HCT116 (cell line): ENCODE results near the gene THOP1. TPM values are rescaled to one million over a fixed set of nuclear protein-coding genes. Genes with fewer than 3 reads are reported as not detected.

ENCODE experiments used
- ATAC-seq: fragments of 200-7000 bp; cut with Tn5 transposase; 2 replicates; pipeline ENCODE4 v1.9.1; 2020; ENCODE audit warnings: mild to moderate bottlenecking, moderate library complexity
- BruUV-seq: library from RNA; stranded (reverse); fragments of 400-500 nt; replicated peaks from 2 replicates; lab custom pipeline; 2021; lab: Mats Ljungman, UMichigan
- CTCF ChIA-PET: fragments of 300-600 bp; sonication (Branson Sonifier 250); formaldehyde crosslinking; loops from one replicate; lab custom pipeline; 2021; ENCODE audit warnings: antibody characterized with exemption; lab: Charles Lee
- POLR2A ChIA-PET: fragments of 300-600, 350-600 bp; sonication (Branson Sonifier 250); formaldehyde crosslinking; loops from one replicate; lab custom pipeline; 2021; ENCODE audit warnings: antibody characterized with exemption; lab: Charles Lee
- RAD21 ChIA-PET, 2 experiments: fragments of 300-600 bp; sonication (Branson Sonifier 250); formaldehyde crosslinking; loops; one replicate each; lab custom pipeline; 2023; ENCODE audit warnings: low total read pairs in 2 of 2; ENCODE audit not compliant: uncharacterized antibody in 2 of 2, unreplicated experiment in 2 of 2, low non-redundant PET in 1 of 2; lab: Charles Lee
- DNase-seq: peaks from one replicate; pipeline ENCODE4 v3.0.0-alpha.2; 2010; ENCODE audit warnings: low read depth, low spot score
- H2AFZ ChIP-seq: fragments of 200-600 bp; shearing (Covaris generic), sonication (generic); 2 replicates; pipeline ENCODE4 v1.6.1; 2017; ENCODE audit warnings: low read depth, mixed run types, mixed read lengths, antibody characterized with exemption, low read length; ENCODE audit not compliant: poor library complexity, severe bottlenecking
- H3K27ac ChIP-seq: 2 replicates; pipeline ENCODE4 v1.5.1; 2012; ENCODE audit warnings: low read depth, low read length
- H3K27me3 ChIP-seq: fragments of 200-600 bp; sonication (generic); 2 replicates; pipeline ENCODE4 v1.6.1; 2016; ENCODE audit warnings: mixed run types, low read length, mixed read lengths; ENCODE audit not compliant: insufficient read depth
- H3K36me3 ChIP-seq, 2 experiments: fragments of 200-500 bp in 1 of 2; fragments of 200-600 bp in 1 of 2; sonication (Bioruptor generic) in 1 of 2; sonication (generic) in 1 of 2; 2 replicates each; pipeline versions ENCODE4 v1.5.1 to v1.6.1; 2014 to 2016; ENCODE audit warnings: low read length in 2 of 2, inconsistent platforms in 1 of 2, mixed read lengths in 1 of 2, mixed run types in 1 of 2; ENCODE audit not compliant: insufficient read depth in 2 of 2, control insufficient read depth in 1 of 2
- H3K4me1 ChIP-seq, 2 experiments: fragments of 200-600 bp in 1 of 2; sonication (generic) in 1 of 2; 2 replicates each; pipeline versions ENCODE4 v1.5.1 to v1.6.1; 2012 to 2017; ENCODE audit warnings: low read length in 2 of 2, inconsistent platforms in 1 of 2, mild to moderate bottlenecking in 1 of 2, mixed read lengths in 1 of 2, mixed run types in 1 of 2, moderate library complexity in 1 of 2; ENCODE audit not compliant: insufficient read depth in 2 of 2, control insufficient read depth in 1 of 2
- H3K4me2 ChIP-seq: fragments of 200-600 bp; sonication (generic); 2 replicates; pipeline ENCODE4 v1.6.1; 2017; ENCODE audit warnings: mixed run types, low read length, mixed read lengths
- H3K4me3 ChIP-seq, 2 experiments: fragments of 200-600 bp in 1 of 2; sonication (generic) in 1 of 2; replicated peaks in 1 of 2; 2 replicates each; pipeline ENCODE4 v1.5.1; 2011 to 2016; ENCODE audit warnings: low read length in 2 of 2, control low read depth in 1 of 2, low read depth in 1 of 2, mild to moderate bottlenecking in 1 of 2, mixed read lengths in 1 of 2, mixed run types in 1 of 2
- H3K79me2 ChIP-seq: fragments of 200-600 bp; sonication (generic); 2 replicates; pipeline ENCODE4 v1.6.1; 2017; ENCODE audit warnings: mild to moderate bottlenecking, mixed run types, low read length, moderate library complexity, mixed read lengths; ENCODE audit not compliant: insufficient read depth
- H3K9ac ChIP-seq: fragments of 200-600 bp; sonication (generic); 2 replicates; pipeline ENCODE4 v1.6.1; 2016; ENCODE audit warnings: low read length, mixed read lengths
- H3K9me2 ChIP-seq: fragments of 200-600 bp; sonication (generic), shearing (Covaris generic); 2 replicates; pipeline ENCODE4 v1.6.1; 2017; ENCODE audit warnings: mixed run types, mild to moderate bottlenecking, moderate library complexity; ENCODE audit not compliant: insufficient read depth
- H3K9me3 ChIP-seq, 2 experiments: fragments of 200-500 bp in 1 of 2; fragments of 200-600 bp in 1 of 2; sonication (Bioruptor generic) in 1 of 2; sonication (generic) in 1 of 2; 2 replicates each; pipeline ENCODE4 v1.6.1; 2014 to 2017; ENCODE audit warnings: low read length in 2 of 2, mixed read lengths in 2 of 2, inconsistent platforms in 1 of 2, low read depth in 1 of 2, mild to moderate bottlenecking in 1 of 2, mixed run types in 1 of 2, moderate library complexity in 1 of 2; ENCODE audit not compliant: control insufficient read depth in 1 of 2, insufficient read depth in 1 of 2
- H4K20me1 ChIP-seq: fragments of 200-600 bp; sonication (generic), shearing (Covaris generic); 2 replicates; pipeline ENCODE4 v1.6.1; 2017; ENCODE audit warnings: mixed run types, mild to moderate bottlenecking, moderate library complexity; ENCODE audit not compliant: insufficient read depth
- CBX3 ChIP-seq: IDR thresholded peaks from 2 replicates; pipeline ENCODE4 v1.6.1; 2012; ENCODE audit warnings: low read depth
- EGR1 ChIP-seq: IDR thresholded peaks from 2 replicates; pipeline ENCODE4 v1.6.1; 2012; ENCODE audit warnings: low read depth
- POLR2A ChIP-seq: IDR thresholded peaks from 2 replicates; pipeline ENCODE4 v1.7.0; 2011; ENCODE audit warnings: borderline replicate concordance; ENCODE audit not compliant: insufficient read depth, insufficient read length; ENCODE audit errors: extremely low read depth
- POLR2AphosphoS5 ChIP-seq: IDR thresholded peaks from 2 replicates; pipeline ENCODE4 v1.6.1; 2011; ENCODE audit warnings: mild to moderate bottlenecking, low read depth, low read length, moderate library complexity
- RAD21 ChIP-seq: IDR thresholded peaks from 2 replicates; pipeline ENCODE4 v1.6.1; 2012; ENCODE audit warnings: low read depth, mild to moderate bottlenecking
- SIN3A ChIP-seq: IDR thresholded peaks from 2 replicates; pipeline ENCODE4 v1.6.1; 2012; ENCODE audit warnings: low read depth
- SP1 ChIP-seq: IDR thresholded peaks from 2 replicates; pipeline ENCODE4 v1.6.1; 2012; ENCODE audit warnings: low read depth
- SRF ChIP-seq: IDR thresholded peaks from 2 replicates; pipeline ENCODE4 v1.6.1; 2012; ENCODE audit warnings: low read depth
- YY1 ChIP-seq: IDR thresholded peaks from 2 replicates; pipeline ENCODE4 v1.6.1; 2011; ENCODE audit warnings: low read length, low read depth, moderate library complexity, mild to moderate bottlenecking; ENCODE audit not compliant: insufficient replicate concordance; ENCODE audit errors: extremely low read depth
- ZFX ChIP-seq: fragments of 450-650 bp; IDR thresholded peaks from 2 replicates; pipeline ENCODE4 v1.6.1; 2017
- intact Hi-C: fragments of 100-400 bp; cut with micrococcal nuclease; formaldehyde crosslinking; loops from 2 replicates; pipeline ENCODE4 v1.10.0; 2022
- total RNA-seq: library from RNA; stranded (reverse); gene quantifications from one replicate; pipeline ENCODE4 v1.2.1, GENCODE V29; 2021; ENCODE audit not compliant: unreplicated experiment
- TF ChIP-seq, protein P1 (sequence below): IDR thresholded peaks from 2 replicates; pipeline ENCODE4 v1.6.1; 2012; ENCODE audit warnings: low read depth
- TF ChIP-seq, protein P2 (sequence below): IDR thresholded peaks from 2 replicates; pipeline ENCODE4 v1.6.1; 2011; ENCODE audit warnings: mild to moderate bottlenecking, low read length, moderate library complexity; ENCODE audit not compliant: insufficient replicate concordance; ENCODE audit errors: extremely low read depth
- TF ChIP-seq, protein P3 (sequence below): IDR thresholded peaks from 2 replicates; pipeline ENCODE4 v1.6.1; 2012
- TF ChIP-seq, protein P4 (sequence below), 3 experiments: fragments of 200-600 bp in 1 of 3; sonication (generic) in 1 of 3; IDR thresholded peaks in 2 of 3; conservative IDR thresholded peaks in 1 of 3; 2 replicates each; pipeline ENCODE4 v1.5.1; 2012 to 2017; ENCODE audit warnings: low read depth in 2 of 3, low read length in 2 of 3, antibody characterized with exemption in 1 of 3, borderline replicate concordance in 1 of 3, control low read depth in 1 of 3, mild to moderate bottlenecking in 1 of 3, mixed read lengths in 1 of 3, mixed run types in 1 of 3, moderate library complexity in 1 of 3; ENCODE audit not compliant: insufficient read depth in 1 of 3

Gene THOP1
- total RNA-seq, 1 experiment from 2014 or later, result 201 TPM

DNA sequence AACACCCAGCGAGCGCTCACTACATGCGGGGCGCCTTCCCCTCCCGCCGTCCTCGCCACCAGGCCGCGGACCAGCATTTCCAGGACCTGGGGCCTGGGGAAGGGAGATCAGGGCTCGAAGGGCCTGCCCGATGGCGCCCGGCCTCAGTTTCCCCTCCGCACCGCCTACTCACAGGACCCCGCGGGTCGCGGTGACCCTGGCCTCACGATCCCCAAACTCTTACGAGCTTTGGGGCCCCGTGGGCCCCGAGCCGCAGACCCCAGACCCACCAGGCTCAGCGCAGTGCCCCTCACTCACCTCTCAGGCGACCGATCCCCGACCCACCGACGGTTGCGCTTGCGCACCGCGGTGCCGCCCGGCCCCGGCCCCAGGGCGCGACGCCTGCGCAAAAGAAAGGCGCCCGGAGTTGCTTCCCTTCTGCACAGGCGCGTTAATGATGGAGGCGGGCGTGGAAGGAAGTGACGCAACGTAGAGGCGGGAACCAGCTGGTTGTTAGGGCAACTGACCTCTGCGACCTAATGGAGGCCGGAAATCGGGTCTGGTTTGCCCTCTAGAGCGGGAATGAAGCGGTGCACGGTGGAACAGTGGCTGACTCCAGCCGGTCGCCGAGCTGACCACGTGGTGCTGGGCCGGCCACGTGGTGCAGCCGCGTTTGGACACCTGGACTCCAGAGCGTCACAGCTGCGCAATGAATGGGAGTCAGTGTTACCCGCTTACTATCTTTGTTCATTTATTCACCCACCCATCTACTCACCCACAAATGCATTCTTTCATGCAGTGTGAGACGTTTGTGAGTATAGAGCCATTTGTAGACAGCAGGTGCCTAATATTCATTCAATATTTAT, 2.1 kb upstream of the THOP1 start, which contains the start of gene SGTA:
Gene SGTA, minus strand, starts transcription at position 338 of the 845 bp plus-strand sequence. CDS start 14,205 bp downstream, outside the sequence.
- intact Hi-C loops, result no loop called here
- H3K9me3 ChIP-seq, result no peaks in the 10 kb centered on the region
- H3K27me3 ChIP-seq, result no peaks in the 10 kb centered on the region
- peaks cover 26 to 42% of the 10 kb centered on the region in 2 experiments for H3K4me1 ChIP-seq
- CTCF ChIA-PET, result interaction anchor here (0.6 to 1.1 kb wide), 3 partner anchors 34 to 346 kb away, joined by 3 to 6 read pairs (median 3); no protein-coding TSS in a partner anchor
- H3K79me2 ChIP-seq, result peaks cover 79% of the 10 kb centered on the region
- H3K4me3 ChIP-seq, result peak within 1 kb of the TSS; percentile 84 to 99
- RAD21 ChIA-PET, result no interaction called here
- ATAC-seq, result peak; percentile 80
- H3K36me3 ChIP-seq, result peaks cover 0 to 19% of the 10 kb centered on the region in 2 experiments; a peak in 1 of 4 replicates
- peak within 1 kb of the TSS; percentile 99 for H3K9ac ChIP-seq
- peak within 1 kb of the TSS; percentile 87 for H3K27ac ChIP-seq
- H2AFZ ChIP-seq, result no peak within 1 kb of the TSS
- BruUV-seq, result no TSS peak
- H4K20me1 ChIP-seq, result peaks cover 6% of the 10 kb centered on the region; the same call in 1 of the 2 replicates
- TF ChIP-seq, protein P1, sequence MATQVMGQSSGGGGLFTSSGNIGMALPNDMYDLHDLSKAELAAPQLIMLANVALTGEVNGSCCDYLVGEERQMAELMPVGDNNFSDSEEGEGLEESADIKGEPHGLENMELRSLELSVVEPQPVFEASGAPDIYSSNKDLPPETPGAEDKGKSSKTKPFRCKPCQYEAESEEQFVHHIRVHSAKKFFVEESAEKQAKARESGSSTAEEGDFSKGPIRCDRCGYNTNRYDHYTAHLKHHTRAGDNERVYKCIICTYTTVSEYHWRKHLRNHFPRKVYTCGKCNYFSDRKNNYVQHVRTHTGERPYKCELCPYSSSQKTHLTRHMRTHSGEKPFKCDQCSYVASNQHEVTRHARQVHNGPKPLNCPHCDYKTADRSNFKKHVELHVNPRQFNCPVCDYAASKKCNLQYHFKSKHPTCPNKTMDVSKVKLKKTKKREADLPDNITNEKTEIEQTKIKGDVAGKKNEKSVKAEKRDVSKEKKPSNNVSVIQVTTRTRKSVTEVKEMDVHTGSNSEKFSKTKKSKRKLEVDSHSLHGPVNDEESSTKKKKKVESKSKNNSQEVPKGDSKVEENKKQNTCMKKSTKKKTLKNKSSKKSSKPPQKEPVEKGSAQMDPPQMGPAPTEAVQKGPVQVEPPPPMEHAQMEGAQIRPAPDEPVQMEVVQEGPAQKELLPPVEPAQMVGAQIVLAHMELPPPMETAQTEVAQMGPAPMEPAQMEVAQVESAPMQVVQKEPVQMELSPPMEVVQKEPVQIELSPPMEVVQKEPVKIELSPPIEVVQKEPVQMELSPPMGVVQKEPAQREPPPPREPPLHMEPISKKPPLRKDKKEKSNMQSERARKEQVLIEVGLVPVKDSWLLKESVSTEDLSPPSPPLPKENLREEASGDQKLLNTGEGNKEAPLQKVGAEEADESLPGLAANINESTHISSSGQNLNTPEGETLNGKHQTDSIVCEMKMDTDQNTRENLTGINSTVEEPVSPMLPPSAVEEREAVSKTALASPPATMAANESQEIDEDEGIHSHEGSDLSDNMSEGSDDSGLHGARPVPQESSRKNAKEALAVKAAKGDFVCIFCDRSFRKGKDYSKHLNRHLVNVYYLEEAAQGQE, result no peak
- TF ChIP-seq SP1 (peak; percentile 61; the same call in 1 of the 2 replicates), POLR2A (peak; percentile 59), CBX3 (peak; percentile 95), POLR2AphosphoS5 (peak; percentile 86), ZFX (peak; percentile 57; the same call in 1 of the 2 replicates), EGR1 (no peak), SRF (peak; percentile 71; the same call in 1 of the 2 replicates), RAD21 (no peak), SIN3A (peak; percentile 41; the same call in 1 of the 2 replicates), YY1 (peak; percentile 90)
- TF ChIP-seq, protein P2, sequence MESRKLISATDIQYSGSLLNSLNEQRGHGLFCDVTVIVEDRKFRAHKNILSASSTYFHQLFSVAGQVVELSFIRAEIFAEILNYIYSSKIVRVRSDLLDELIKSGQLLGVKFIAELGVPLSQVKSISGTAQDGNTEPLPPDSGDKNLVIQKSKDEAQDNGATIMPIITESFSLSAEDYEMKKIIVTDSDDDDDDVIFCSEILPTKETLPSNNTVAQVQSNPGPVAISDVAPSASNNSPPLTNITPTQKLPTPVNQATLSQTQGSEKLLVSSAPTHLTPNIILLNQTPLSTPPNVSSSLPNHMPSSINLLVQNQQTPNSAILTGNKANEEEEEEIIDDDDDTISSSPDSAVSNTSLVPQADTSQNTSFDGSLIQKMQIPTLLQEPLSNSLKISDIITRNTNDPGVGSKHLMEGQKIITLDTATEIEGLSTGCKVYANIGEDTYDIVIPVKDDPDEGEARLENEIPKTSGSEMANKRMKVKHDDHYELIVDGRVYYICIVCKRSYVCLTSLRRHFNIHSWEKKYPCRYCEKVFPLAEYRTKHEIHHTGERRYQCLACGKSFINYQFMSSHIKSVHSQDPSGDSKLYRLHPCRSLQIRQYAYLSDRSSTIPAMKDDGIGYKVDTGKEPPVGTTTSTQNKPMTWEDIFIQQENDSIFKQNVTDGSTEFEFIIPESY, result peak; percentile 36
- TF ChIP-seq, protein P3, sequence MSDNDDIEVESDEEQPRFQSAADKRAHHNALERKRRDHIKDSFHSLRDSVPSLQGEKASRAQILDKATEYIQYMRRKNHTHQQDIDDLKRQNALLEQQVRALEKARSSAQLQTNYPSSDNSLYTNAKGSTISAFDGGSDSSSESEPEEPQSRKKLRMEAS, result peak; percentile 100
- TF ChIP-seq, protein P4, sequence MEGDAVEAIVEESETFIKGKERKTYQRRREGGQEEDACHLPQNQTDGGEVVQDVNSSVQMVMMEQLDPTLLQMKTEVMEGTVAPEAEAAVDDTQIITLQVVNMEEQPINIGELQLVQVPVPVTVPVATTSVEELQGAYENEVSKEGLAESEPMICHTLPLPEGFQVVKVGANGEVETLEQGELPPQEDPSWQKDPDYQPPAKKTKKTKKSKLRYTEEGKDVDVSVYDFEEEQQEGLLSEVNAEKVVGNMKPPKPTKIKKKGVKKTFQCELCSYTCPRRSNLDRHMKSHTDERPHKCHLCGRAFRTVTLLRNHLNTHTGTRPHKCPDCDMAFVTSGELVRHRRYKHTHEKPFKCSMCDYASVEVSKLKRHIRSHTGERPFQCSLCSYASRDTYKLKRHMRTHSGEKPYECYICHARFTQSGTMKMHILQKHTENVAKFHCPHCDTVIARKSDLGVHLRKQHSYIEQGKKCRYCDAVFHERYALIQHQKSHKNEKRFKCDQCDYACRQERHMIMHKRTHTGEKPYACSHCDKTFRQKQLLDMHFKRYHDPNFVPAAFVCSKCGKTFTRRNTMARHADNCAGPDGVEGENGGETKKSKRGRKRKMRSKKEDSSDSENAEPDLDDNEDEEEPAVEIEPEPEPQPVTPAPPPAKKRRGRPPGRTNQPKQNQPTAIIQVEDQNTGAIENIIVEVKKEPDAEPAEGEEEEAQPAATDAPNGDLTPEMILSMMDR (IDR thresholded peaks at IDR 0.05 in 2 of 3, conservative IDR thresholded peaks at IDR 0.05 in 1 of 3; ENCODE audit: borderline replicate concordance in 1 of 3, insufficient read depth in 1 of 3, low read depth in 2 of 3, low read length in 2 of 3), result peak in 2 of 3 experiments; percentile 20 to 32; a peak in 2 of 6 replicates
- TF ChIP-seq, all 23 proteins: peak for 11
- DNase-seq, result peak; percentile 99
- Histone ChIP-seq H3K4me2 (peak within 1 kb of the TSS; percentile 94), H3K9me2 (no peaks in the 10 kb centered on the region)
- POLR2A ChIA-PET, result interaction anchor here (1.1 kb wide), 1 partner anchor 307 kb away, joined by 4 read pairs; the partner anchor contains the start of gene GADD45B
